ENCODE results near the gene SCYGR3.

GRCh38 chr2:227634201-227634600 lies 19.6 kb upstream of the SCYGR3 start:
- no peak for TF ChIP-seq RAD21 (conservative IDR thresholded peaks at IDR 0.05)
- TF ChIP-seq, protein P1, sequence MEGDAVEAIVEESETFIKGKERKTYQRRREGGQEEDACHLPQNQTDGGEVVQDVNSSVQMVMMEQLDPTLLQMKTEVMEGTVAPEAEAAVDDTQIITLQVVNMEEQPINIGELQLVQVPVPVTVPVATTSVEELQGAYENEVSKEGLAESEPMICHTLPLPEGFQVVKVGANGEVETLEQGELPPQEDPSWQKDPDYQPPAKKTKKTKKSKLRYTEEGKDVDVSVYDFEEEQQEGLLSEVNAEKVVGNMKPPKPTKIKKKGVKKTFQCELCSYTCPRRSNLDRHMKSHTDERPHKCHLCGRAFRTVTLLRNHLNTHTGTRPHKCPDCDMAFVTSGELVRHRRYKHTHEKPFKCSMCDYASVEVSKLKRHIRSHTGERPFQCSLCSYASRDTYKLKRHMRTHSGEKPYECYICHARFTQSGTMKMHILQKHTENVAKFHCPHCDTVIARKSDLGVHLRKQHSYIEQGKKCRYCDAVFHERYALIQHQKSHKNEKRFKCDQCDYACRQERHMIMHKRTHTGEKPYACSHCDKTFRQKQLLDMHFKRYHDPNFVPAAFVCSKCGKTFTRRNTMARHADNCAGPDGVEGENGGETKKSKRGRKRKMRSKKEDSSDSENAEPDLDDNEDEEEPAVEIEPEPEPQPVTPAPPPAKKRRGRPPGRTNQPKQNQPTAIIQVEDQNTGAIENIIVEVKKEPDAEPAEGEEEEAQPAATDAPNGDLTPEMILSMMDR (IDR thresholded peaks at IDR 0.05; ENCODE audit: poor library complexity, severe bottlenecking), result no peak
- no peak for TF ChIP-seq EZH2 (IDR thresholded peaks at IDR 0.05; ENCODE audit: borderline replicate concordance, insufficient read depth, low read length, poor library complexity, severe bottlenecking)
